Umbilical cord (tissue), 2 donors: ENCODE results near the gene HAUS7. TPM values are rescaled to one million over a fixed set of nuclear protein-coding genes. Genes with fewer than 3 reads are reported as not detected.

Experiments
- DNase-seq: peaks from one replicate; pipeline ENCODE4 v3.0.0-alpha.2; 2015; ENCODE audit warnings: low spot score
- total RNA-seq: library from RNA; depleted of rRNA; stranded (reverse); fragments of >200 nt; gene quantifications from one replicate; pipeline ENCODE4 v1.2.3, GENCODE V29; 2014; ENCODE audit warnings: low replicate concordance; ENCODE audit not compliant: insufficient read depth

The HAUS7 gene
- total RNA-seq, 1 donor from 2014 or later, result 24.1 TPM

DNA sequence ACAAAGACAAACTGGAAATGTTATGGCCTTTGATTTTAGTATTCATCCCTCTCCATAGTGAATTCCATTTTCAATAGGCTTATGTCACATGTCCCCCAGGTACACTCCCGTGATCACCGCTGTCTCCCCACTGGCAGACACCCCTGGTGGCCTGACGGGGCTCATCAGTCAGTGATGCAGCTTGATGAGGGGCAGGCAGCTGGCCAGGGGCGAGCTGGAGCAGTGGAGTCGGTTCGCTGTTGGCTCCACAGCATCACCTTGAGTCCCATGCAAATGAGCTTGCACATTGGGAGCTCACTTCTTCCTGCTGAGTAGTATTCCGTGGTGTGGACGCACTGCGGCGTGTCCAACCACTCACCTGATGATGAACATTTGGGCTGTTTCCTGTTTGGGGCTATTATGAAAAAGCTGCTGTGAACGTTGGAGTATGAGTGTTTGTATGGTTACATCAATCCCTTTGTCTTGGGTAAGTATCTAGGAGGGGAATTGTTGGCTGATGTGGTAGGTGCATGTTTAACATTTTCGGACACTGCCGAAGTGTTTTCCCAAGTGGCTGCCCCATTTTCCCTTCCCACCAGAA is 29.7 kb downstream of the HAUS7 start:
- no peak for DNase-seq

GRCh38 chrX:153439977-153440376 is 30.4 kb downstream of the HAUS7 start:
- no peak for DNase-seq

DNA sequence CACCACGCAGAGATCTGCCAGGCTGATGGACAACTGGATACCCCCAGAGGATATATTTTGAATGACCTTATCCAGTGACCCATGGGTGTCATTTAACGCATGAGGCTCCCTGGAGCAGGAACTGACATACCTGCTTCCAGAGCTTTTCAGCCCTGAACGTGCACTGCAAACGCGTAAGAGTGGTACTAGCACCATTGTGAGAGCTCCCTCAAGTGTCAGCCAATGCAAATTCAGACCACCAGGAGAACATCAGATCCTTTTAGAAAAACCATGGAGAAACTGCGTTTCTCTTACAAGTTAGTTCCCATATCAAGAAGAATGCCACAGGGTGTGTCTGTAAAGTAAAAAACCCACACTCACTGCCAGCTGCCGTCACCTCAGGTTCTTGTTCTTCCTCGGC is 31.8 kb downstream of the HAUS7 start:
- DNase-seq, result peak; percentile 26

DNA sequence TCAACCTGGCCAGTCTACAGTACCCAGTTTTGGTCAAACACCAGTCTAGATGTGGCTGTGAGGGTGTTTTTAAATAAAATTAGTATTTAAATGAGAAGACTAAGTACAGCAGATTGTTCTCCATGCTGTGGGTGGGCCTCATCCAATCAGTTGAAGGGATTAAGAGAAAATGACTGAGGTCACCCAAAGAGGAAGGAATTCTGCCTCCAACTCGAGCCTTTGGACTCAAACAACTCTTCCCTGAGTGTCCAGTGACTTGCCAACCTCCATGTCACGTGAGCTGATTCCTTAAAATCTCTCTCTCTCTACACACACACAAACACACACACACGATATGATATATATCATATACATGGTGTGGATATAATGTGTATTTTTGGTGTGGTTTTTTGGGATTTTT is 34.5 kb downstream of the HAUS7 start:
- DNase-seq, result no peak

GRCh38 chrX:153434801-153435200 is 35.6 kb downstream of the HAUS7 start:
- DNase-seq, result no peak

- no peak for DNase-seq
Observed at GRCh38 chrX:153433781-153434285, 36.5 kb downstream of the HAUS7 start.

- DNase-seq, result no peak
Observed at GRCh38 chrX:153433161-153433680, 37.2 kb downstream of the HAUS7 start.

- no peak for DNase-seq
Observed at GRCh38 chrX:153430796-153431195, 39.6 kb downstream of the HAUS7 start.

DNA sequence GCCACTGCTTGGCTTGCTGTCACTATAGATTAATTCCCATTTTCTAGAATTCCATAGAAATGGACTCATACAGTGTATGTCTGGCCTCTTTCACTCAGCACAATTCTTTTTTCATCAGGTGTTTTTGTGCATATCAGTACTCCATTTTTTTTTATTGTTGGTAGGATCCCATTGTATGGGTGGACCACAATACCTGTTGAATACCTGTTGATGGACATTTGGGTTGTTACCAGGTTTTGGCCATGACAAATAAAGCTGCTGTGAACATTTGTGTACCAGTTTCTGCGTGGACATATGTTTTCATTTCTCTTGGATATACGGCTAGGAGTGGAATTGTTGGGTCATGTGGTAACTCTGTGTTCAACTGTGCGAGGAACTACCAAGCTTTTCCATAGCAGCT is 44.2 kb downstream of the HAUS7 start:
- no peak for DNase-seq

GRCh38 chrX:153423652-153424051 is 46.7 kb downstream of the HAUS7 start:
- DNase-seq, result peak; percentile 51

DNA sequence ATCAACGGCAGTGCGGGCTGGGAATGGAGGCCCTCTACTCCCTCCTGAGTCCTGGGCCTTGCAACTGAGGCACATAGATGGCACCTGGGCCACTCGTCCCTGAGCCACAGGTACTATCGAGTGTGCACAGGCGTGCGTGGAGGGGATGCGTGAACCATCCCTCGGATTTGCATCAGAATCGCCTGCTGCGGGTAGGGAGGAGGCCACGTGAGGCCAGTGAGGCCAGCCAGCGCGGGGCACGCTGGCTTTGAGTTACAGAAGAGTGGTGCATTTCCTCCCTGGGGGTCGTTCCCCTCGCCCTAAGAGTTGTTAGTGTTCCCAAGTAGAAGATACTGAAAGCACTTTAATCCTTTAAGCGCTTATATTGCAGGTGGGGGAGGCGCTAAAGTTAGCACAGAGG is 48.5 kb downstream of the HAUS7 start:
- DNase-seq, result no peak

DNA sequence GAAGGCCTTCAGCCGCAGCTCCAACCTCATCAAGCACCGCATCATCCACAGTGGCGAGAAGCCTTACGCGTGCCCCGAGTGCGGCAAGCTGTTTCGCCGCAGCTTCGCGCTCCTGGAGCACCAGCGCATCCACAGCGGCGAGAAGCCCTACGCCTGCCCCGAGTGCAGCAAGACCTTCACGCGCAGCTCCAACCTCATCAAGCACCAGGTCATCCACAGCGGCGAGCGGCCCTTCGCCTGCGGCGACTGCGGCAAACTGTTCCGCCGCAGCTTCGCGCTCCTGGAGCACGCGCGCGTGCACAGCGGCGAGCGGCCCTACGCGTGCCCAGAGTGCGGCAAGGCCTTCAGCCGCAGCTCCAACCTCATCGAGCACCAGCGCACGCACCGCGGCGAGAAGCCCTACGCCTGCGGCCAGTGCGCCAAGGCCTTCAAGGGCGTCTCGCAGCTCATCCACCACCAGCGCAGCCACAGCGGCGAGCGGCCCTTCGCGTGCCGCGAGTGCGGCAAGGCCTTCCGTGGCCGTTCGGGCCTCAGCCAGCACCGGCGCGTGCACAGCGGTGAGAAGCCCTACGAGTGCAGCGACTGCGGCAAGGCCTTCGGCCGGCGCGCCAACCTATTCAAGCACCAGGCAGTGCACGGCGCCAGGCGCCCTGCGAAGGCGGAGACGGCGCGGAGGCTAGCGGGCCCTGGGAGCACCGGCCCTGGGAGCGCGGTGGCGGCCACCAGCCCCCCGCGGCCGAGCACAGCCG is 49.4 kb downstream of the HAUS7 start:
- no peak for DNase-seq

- DNase-seq, result no peak
Observed at GRCh38 chrX:153417637-153418036, 52.7 kb downstream of the HAUS7 start.

DNA sequence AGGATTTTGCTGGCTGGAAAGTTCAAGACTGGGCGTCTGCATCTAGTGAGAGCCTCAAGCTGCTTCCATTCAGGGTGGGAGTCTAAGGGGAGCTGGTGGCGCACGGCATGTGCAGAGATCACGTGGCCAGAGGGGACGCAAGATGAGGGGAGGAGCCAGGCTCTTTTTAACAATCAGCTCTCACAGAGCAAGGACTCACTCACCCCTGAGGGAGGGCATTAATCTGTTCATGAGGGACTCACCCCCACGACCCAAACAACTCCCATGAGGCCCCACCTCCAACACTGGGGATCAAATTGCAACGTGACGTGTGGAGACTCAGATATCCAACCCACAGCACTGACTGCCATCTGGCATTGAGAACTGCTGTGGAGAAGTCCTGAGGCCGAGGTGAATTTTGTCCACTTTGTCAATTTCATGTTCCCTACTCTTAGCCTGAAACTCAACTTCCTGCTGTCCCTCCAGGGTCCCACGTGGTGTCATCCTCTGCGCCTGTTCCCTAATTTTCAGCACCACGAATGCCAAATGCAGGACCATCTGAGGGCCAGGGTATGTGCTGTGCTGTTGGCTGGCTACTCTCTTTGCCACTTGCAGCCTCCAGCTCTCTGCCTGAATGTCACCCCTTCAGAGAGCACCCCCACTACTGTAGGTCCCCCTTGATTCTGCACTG is 53.5 kb downstream of the HAUS7 start:
- DNase-seq, result no peak

GRCh38 chrX:153414856-153415510 is 55.4 kb downstream of the HAUS7 start:
- peak; percentile 27 for DNase-seq

DNA sequence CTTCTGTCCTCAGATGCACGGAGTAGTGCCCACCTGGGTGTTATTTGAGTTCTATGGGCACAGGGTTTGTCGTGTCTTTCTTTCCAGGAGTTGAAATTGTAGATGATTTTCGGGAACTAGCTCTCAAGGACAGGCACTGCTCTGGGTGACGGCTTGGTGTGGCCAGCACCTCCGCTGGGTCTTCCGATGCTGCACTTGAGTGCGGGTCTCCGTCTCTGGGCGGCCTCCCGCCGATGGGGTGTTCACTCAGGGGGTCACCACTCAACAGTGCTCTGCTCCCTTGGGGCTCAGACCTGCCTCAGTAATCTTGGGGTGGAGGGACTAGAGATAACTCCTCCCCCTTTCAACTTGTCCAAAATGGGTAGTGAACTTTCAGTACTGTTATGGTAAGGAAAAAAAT is 56.6 kb downstream of the HAUS7 start:
- no peak for DNase-seq

DNA sequence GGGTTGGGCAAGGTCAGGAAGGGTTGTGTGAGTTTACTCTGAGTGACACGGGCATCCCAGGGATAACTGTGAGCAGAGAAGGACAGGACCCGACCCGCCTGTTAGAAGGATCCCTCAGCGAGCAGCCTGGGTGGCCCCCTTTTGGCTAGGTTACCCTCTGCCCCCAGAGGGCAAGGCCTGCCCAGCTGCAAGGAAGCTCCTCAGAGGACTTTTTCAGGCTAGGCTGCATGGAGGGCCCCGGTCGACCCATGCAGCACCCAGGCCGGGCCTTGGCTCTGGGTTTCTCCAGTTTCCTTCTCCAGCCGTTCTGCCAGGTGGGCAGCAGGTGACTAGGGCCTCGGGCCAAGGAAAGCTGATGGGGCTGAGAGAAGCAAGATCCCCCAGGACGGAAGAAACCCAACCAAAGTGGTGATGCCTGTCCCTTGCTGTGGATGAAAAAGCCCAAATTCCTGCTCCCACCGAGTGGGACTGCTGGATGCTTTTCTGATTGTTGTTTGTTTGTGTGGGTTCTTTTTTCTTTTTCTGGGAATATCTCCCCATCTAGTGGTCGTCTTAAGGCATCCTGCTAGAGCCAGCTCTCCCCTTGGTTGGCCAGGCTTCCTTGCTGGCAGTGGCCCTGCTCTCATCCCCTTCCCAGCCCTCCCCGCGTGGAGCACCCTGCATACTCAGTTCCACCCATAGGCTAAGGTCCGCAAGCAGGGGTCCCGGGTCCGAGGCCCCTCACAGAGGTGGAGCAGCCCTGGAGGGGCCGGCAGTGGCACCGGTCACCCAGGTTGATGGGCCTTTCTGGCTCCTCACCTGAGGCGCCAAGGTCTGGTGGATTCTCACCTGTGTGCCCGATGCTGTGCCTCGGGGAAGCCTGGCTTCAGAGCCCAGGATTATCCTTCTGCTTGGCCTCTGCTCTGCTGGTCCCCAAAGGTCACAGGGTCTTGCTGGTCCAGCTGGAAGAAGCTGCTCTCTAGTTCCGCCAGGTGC is 57.3 kb downstream of the HAUS7 start:
- DNase-seq, result no peak

GRCh38 chrX:153411988-153412574 is 58.3 kb downstream of the HAUS7 start:
- peak; percentile 11 for DNase-seq

DNA sequence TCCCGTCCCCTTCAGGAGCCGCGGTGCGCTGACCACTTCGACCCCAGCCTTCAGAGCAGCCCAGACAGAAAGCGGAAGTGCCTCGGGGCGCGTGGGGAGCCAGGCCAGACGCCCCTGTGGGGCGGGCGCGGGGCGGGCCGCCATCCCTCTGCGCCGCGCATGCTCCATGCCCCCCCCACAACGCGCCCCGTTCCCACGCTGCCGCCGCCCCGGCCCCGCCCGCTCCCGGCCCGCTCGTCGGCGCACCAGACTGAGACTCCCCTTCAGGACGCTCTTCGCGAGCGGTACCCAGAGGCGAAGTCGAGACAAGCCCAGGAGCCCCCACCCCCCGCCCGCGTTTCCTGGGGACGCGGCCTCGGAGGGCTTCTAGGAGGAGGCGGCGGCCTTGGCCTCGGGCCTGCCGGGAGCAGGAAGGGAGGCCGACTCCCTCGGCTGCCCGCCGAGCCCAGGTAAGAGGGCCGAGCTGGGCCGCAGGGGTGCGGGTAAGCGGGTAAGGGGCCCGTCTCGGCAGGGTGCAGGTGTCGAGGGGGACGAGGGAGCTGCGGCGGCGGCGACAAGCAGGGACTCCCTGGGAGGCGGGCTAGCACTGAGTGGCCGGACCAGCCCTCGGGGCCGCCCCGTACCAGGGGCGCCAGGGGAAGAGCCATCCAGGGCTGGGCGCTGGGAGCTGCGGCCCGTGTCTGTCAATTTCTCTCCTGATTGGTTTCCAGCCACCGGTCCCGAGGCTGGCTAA is 59.0 kb downstream of the HAUS7 start, which contains the start of gene ZFP92:
ZFP92 (plus strand) TSS at position 218 of the 733 bp plus-strand sequence. CDS start 6,851 bp downstream, outside the sequence.
- peak; percentile 40 for DNase-seq

- no peak for DNase-seq
Observed at GRCh38 chrX:153410888-153411254, 59.5 kb downstream of the HAUS7 start.
